ENCODE results near the gene SWAP70.

SWAP70 gene

GRCh38 chr11:9755561-9756185, 91.8 kb downstream of the SWAP70 start:
- no peak for DNase-seq (ENCODE audit: low spot score)

GRCh38 chr11:9756461-9756860, 92.6 kb downstream of the SWAP70 start:
- ChIA-PET POLR2A (ENCODE audit: low non-redundant PET) (no interaction called here), CTCF (interaction anchor here (0.7 to 0.8 kb wide), 2 partner anchors 143 to 216 kb away, joined by 3 read pairs; no protein-coding TSS in a partner anchor)
- H3K27ac ChIP-seq, result peak overlapping the region; percentile 94
- no peak for DNase-seq (ENCODE audit: low spot score)
- TF ChIP-seq CTCF (conservative IDR thresholded peaks at IDR 0.05; ENCODE audit: low read depth), result no peak

More at GRCh38 chr11:9755561-9756185, 91.8 kb downstream of the SWAP70 start:
- TF ChIP-seq CTCF (conservative IDR thresholded peaks at IDR 0.05; ENCODE audit: low read depth), result no peak
- ChIA-PET POLR2A (ENCODE audit: low non-redundant PET) (no interaction called here), CTCF (interaction anchor here (0.6 to 0.8 kb wide), 3 partner anchors 131 to 217 kb away, joined by 3 read pairs; no protein-coding TSS in a partner anchor)
- H3K27ac ChIP-seq, result peak overlapping the region; percentile 94

GRCh38 chr11:9756878-9757277, 93.0 kb downstream of the SWAP70 start:
- ChIA-PET POLR2A (ENCODE audit: low non-redundant PET) (no interaction called here), CTCF (no interaction called here)
- no peak for TF ChIP-seq CTCF (conservative IDR thresholded peaks at IDR 0.05; ENCODE audit: low read depth)
- H3K27ac ChIP-seq, result peak overlapping the region; percentile 94
- DNase-seq (ENCODE audit: low spot score), result no peak

- peak overlapping the region; percentile 99 for H3K27ac ChIP-seq
- DNase-seq (ENCODE audit: low spot score), result peak; percentile 92
- POLR2A ChIA-PET (ENCODE audit: low non-redundant PET), result interaction anchor here (0.6 to 1.2 kb wide), 2 partner anchors 93 to 551 kb away, joined by 3 read pairs; no protein-coding TSS in a partner anchor
- CTCF ChIA-PET, result interaction anchor here (0.5 to 1.1 kb wide), 14 partner anchors 38 to 566 kb away, joined by 3 to 9 read pairs (median 4); partner anchors contain the start of gene DENND5A
- peak; percentile 92 for TF ChIP-seq CTCF (conservative IDR thresholded peaks at IDR 0.05; ENCODE audit: low read depth)
Measured at GRCh38 chr11:9757809-9758636, 94.1 kb downstream of the SWAP70 start.

- H3K27ac ChIP-seq, result peak overlapping the region; percentile 99
- ChIA-PET CTCF (interaction anchor here (0.6 to 1.4 kb wide), 17 partner anchors 13 to 565 kb away, joined by 3 to 9 read pairs (median 3); no protein-coding TSS in a partner anchor), POLR2A (ENCODE audit: low non-redundant PET) (interaction anchor here (0.6 to 1.2 kb wide), 5 partner anchors 9 to 550 kb away, joined by 3 to 7 read pairs (median 3); no protein-coding TSS in a partner anchor)
- TF ChIP-seq CTCF (conservative IDR thresholded peaks at IDR 0.05; ENCODE audit: low read depth), result no peak
- DNase-seq (ENCODE audit: low spot score), result peak; percentile 64
Measured at GRCh38 chr11:9758637-9759518, 95.0 kb downstream of the SWAP70 start.
